Lung (tissue), 12 donors: Measurements from ENCODE around the gene CSTPP1. TPM values are rescaled to one million over a fixed set of nuclear protein-coding genes. Genes with fewer than 3 reads are reported as not detected.
"Not testable (repeated sequence)": the region's sequence is repeated elsewhere in the genome, so short reads cannot be mapped to it uniquely, and the experiment has no call there.

Experiments used
- ATAC-seq: fragments of 200-7000 bp; cut with Tn5 transposase; one replicate; pipeline ENCODE4 v1.9.1; 2020; ENCODE audit warnings: moderate number of reproducible peaks; ENCODE audit not compliant: insufficient read depth, low FRiP score
- DNase-seq, 3 donors: peaks; one replicate each; pipeline ENCODE4 v3.0.0-alpha.2; 2013 to 2017
- H3K27ac ChIP-seq, 2 donors: one replicate each; pipeline ENCODE4 v1.5.1; 2013; ENCODE audit warnings: mild to moderate bottlenecking in 2 of 2, moderate library complexity in 2 of 2, control low read depth in 1 of 2, inconsistent platforms in 1 of 2, low read depth in 1 of 2, low read length in 1 of 2
- H3K27me3 ChIP-seq, 3 donors: one replicate each; pipeline ENCODE4 v1.5.1; 2013; ENCODE audit warnings: low read length in 2 of 3; ENCODE audit not compliant: control insufficient read depth in 3 of 3, insufficient read depth in 3 of 3
- H3K36me3 ChIP-seq, 4 donors: one replicate each; pipeline ENCODE4 v1.5.1; 2013; ENCODE audit warnings: low read length in 4 of 4, mild to moderate bottlenecking in 1 of 4, moderate library complexity in 1 of 4; ENCODE audit not compliant: control insufficient read depth in 4 of 4, insufficient read depth in 4 of 4
- H3K4me1 ChIP-seq, 5 donors: one replicate each; pipeline ENCODE4 v1.5.1; 2013; ENCODE audit warnings: low read length in 5 of 5, mild to moderate bottlenecking in 2 of 5, moderate library complexity in 1 of 5; ENCODE audit not compliant: control insufficient read depth in 5 of 5, insufficient read depth in 5 of 5
- H3K4me3 ChIP-seq: one replicate; pipeline ENCODE4 v1.5.1; 2013; ENCODE audit warnings: mild to moderate bottlenecking, control low read depth, moderate library complexity
- H3K9ac ChIP-seq, 2 donors: one replicate each; pipeline ENCODE4 v1.5.1; 2013; ENCODE audit warnings: low read length in 2 of 2, control low read depth in 1 of 2; ENCODE audit not compliant: insufficient read depth in 1 of 2
- H3K9me3 ChIP-seq, 4 donors: one replicate each; pipeline ENCODE4 v1.5.1; 2013; ENCODE audit warnings: low read length in 3 of 4, mild to moderate bottlenecking in 1 of 4, moderate library complexity in 1 of 4; ENCODE audit not compliant: control insufficient read depth in 4 of 4, insufficient read depth in 3 of 4
- CTCF ChIP-seq: IDR thresholded peaks from 2 replicates; pipeline ENCODE4 v1.5.1; 2012; ENCODE audit warnings: mild to moderate bottlenecking; ENCODE audit errors: control extremely low read depth, extremely low read depth
- WGBS, 2 donors: extraction: QIAGEN DNeasy Blood & Tissue Kit; methylation state at CpG; one replicate each; pipeline ENCODE4 v1.1.7; 2013; 5-methylcytosine and 5-hydroxymethylcytosine counted together
- polyA plus RNA-seq, 2 donors: library from polyadenylated mRNA; stranded (reverse); fragments of 200-250 nt; gene quantifications; one replicate each; pipeline ENCODE4 v1.2.1, GENCODE V29; 2013
- total RNA-seq, 2 donors: library from RNA; depleted of rRNA in 1 of 2; stranded (reverse); fragments of >200 nt in 1 of 2; gene quantifications; one replicate each; pipeline ENCODE4 v1.2.1, GENCODE V29; 2014 to 2021
- donor health status: control.
- donor health status: control.
- donor health status: Bipolar disorder and iron deficiency.
- donor health status: healthy.
- donor health status: DM: yes; HTN: yes; CAD: no.

Gene CSTPP1
- total and polyA plus RNA-seq, 4 donors: 26.0 to 45.8 (median 34.4) TPM

- H3K4me3 ChIP-seq: no peak overlapping the region
- no peaks in the 10 kb centered on the region for H3K4me1 ChIP-seq
- no peak overlapping the region for H3K9ac ChIP-seq
- peaks cover 0 to 2% (median 0%) of the 10 kb centered on the region in 4 donors for H3K9me3 ChIP-seq
- no peak overlapping the region for H3K27ac ChIP-seq
- DNase-seq: peak in 1 of 3 donors; percentile 43
- H3K27me3 ChIP-seq: no peaks in the 10 kb centered on the region
- peaks cover 0 to 14% (median 5%) of the 10 kb centered on the region in 4 donors for H3K36me3 ChIP-seq
- WGBS, 2 donors: 84 to 89% methylated on average over 2 of the region's 2 CpGs
- no peak for ATAC-seq
- TF ChIP-seq CTCF: no peak
Observed at GRCh38 chr11:46991391-46991790, 54.8 kb downstream of the CSTPP1 start.

- 92% methylated on average over 2 of the region's 2 CpGs for WGBS, 2 donors
- not testable (repeated sequence) for H3K27me3 ChIP-seq, DNase-seq, H3K4me3 ChIP-seq, ATAC-seq, H3K9me3 ChIP-seq, H3K4me1 ChIP-seq, H3K27ac ChIP-seq, H3K9ac ChIP-seq
- H3K36me3 ChIP-seq: peaks cover 0 to 16% (median 5%) of the 10 kb centered on the region in 4 donors
Observed at GRCh38 chr11:46992386-46992785, 55.8 kb downstream of the CSTPP1 start.

GRCh38 chr11:46997796-46998195 lies 61.2 kb downstream of the CSTPP1 start:
- H3K27me3 ChIP-seq, H3K36me3 ChIP-seq, ATAC-seq, DNase-seq, H3K9me3 ChIP-seq, H3K27ac ChIP-seq, H3K4me3 ChIP-seq, H3K9ac ChIP-seq: not testable (repeated sequence)
- peaks cover 0 to 10% (median 7%) of the 10 kb centered on the region in 5 donors for H3K4me1 ChIP-seq
- WGBS, 2 donors: 96 to 98% methylated on average over 14 of the region's 14 CpGs

- H3K9ac ChIP-seq: no peak overlapping the region
- H3K27ac ChIP-seq: no peak overlapping the region
- ATAC-seq (no peak), DNase-seq (no peak)
- peaks cover 0 to 3% (median 0%) of the 10 kb centered on the region in 4 donors for H3K36me3 ChIP-seq
- H3K4me3 ChIP-seq: no peak overlapping the region
- peaks cover 0 to 24% (median 14%) of the 10 kb centered on the region in 5 donors for H3K4me1 ChIP-seq
- no peaks in the 10 kb centered on the region for H3K9me3 ChIP-seq
- no peaks in the 10 kb centered on the region for H3K27me3 ChIP-seq
- TF ChIP-seq CTCF: no peak
Observed at GRCh38 chr11:46999217-46999616, 62.7 kb downstream of the CSTPP1 start.
